AG09319 (cell line): ENCODE results near the gene NR2C1.

Source experiments
- DNase-seq: peaks from one replicate; pipeline ENCODE4 v3.0.0-alpha.2; 2010; ENCODE audit warnings: low read depth; ENCODE audit errors: extremely low read depth
- TF ChIP-seq, protein P1 (sequence below): IDR thresholded peaks from 2 replicates; pipeline ENCODE4 v1.5.1; 2011; ENCODE audit warnings: low read depth, mild to moderate bottlenecking, inconsistent platforms, low read length, moderate library complexity

Gene NR2C1

GRCh38 chr12:95083471-95083870 lies 10.1 kb upstream of the NR2C1 start:
- no peak for DNase-seq
- TF ChIP-seq, protein P1, sequence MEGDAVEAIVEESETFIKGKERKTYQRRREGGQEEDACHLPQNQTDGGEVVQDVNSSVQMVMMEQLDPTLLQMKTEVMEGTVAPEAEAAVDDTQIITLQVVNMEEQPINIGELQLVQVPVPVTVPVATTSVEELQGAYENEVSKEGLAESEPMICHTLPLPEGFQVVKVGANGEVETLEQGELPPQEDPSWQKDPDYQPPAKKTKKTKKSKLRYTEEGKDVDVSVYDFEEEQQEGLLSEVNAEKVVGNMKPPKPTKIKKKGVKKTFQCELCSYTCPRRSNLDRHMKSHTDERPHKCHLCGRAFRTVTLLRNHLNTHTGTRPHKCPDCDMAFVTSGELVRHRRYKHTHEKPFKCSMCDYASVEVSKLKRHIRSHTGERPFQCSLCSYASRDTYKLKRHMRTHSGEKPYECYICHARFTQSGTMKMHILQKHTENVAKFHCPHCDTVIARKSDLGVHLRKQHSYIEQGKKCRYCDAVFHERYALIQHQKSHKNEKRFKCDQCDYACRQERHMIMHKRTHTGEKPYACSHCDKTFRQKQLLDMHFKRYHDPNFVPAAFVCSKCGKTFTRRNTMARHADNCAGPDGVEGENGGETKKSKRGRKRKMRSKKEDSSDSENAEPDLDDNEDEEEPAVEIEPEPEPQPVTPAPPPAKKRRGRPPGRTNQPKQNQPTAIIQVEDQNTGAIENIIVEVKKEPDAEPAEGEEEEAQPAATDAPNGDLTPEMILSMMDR: no peak

DNA sequence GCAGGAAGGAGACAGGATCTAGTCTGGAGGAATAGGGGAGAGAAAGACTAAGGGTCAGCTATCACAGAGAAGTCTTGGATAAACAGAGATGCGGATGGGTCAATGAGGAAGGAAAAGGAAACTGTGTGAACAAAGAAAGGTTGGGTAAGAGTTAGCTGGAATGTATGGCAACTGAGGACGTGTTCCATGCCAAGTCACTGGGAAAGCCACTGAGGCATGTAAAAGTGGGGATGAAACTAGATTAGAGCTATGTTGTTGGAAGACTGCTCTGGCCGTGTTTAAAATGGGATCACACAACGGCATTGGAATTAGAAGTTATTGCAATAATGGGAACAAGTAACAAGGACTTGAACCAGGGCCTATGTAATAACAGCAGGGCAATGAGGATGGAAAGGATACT lies 3.9 kb upstream of the NR2C1 start:
- TF ChIP-seq, protein P1: no peak
- DNase-seq: peak; percentile 53

DNA sequence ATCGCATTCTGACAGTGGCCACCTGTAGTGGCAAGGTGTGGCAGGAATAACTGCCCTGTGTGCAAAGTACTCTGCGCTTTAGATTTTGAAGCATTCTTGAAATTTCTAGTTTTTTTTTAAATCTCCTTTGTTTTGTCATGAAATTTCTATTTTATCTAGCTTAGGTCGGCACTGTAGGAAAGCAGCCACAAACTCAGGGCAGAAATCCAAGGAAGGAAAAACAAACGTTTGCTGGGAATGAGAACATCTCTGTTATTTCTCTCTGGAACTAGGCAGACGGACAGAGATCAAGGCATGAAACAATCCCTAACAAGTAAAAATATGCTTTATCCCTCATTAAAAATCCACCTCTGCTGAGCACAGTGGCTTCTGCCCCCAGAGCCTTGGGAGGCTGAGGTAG lies 1.3 kb upstream of the NR2C1 start:
- TF ChIP-seq, protein P1: no peak
- DNase-seq: no peak

GRCh38 chr12:95073698-95074520 lies 491 bp upstream of the NR2C1 start:
- no peak for DNase-seq
- TF ChIP-seq, protein P1: peak; percentile 84

- TF ChIP-seq, protein P1: no peak
- no peak for DNase-seq
Measured at GRCh38 chr12:95070378-95070777, 3.0 kb downstream of the NR2C1 start.

- DNase-seq: no peak
- TF ChIP-seq, protein P1: no peak
Measured at GRCh38 chr12:95066091-95066855, 7.1 kb downstream of the NR2C1 start.

DNA sequence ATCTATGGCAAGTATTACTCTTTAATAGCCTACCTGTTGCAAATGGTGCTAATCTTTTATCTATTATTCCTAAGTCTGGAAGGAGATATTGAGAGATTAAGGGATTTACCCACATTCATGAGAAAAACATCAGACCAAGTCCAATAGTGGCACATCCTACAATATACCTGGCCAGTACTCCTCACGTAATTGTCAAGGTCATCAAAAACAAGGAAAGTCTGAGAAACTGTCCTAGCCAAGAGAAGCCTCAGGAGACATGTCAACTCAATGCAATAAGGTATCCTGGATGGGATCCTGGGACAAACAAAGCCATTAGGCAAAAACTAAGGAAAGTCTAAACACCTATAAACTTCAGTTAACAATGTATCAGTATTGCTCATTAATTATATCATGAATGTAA lies 12.5 kb downstream of the NR2C1 start:
- TF ChIP-seq, protein P1: no peak
- DNase-seq: no peak
